Measurements from ENCODE around the gene TRIM56. TPM values are rescaled to one million over a fixed set of nuclear protein-coding genes. Genes with fewer than 3 reads are reported as not detected.
A peak's percentile ranks its signal among the peaks of the same experiment; 100 is the strongest.
"Not testable (repeated sequence)": the region's sequence is repeated elsewhere in the genome, so short reads cannot be mapped to it uniquely, and the experiment has no call there.

TRIM56 gene
- total RNA-seq, 1 donor: 16.0 TPM

- H3K4me3 ChIP-seq (ENCODE audit: low read depth, low read length): no peak overlapping the region
- DNase-seq (ENCODE audit: low read depth): peak; percentile 37
- TF ChIP-seq, protein P1, sequence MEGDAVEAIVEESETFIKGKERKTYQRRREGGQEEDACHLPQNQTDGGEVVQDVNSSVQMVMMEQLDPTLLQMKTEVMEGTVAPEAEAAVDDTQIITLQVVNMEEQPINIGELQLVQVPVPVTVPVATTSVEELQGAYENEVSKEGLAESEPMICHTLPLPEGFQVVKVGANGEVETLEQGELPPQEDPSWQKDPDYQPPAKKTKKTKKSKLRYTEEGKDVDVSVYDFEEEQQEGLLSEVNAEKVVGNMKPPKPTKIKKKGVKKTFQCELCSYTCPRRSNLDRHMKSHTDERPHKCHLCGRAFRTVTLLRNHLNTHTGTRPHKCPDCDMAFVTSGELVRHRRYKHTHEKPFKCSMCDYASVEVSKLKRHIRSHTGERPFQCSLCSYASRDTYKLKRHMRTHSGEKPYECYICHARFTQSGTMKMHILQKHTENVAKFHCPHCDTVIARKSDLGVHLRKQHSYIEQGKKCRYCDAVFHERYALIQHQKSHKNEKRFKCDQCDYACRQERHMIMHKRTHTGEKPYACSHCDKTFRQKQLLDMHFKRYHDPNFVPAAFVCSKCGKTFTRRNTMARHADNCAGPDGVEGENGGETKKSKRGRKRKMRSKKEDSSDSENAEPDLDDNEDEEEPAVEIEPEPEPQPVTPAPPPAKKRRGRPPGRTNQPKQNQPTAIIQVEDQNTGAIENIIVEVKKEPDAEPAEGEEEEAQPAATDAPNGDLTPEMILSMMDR (IDR thresholded peaks at IDR 0.05; ENCODE audit: insufficient read depth, low read depth, low read length): no peak
These were observed 19.0 kb upstream of the TRIM56 start for GRCh38 chr7:101066141-101066832.

- TF ChIP-seq, protein P1 (IDR thresholded peaks at IDR 0.05; ENCODE audit: insufficient read depth, low read depth, low read length): no peak
- no peak overlapping the region for H3K4me3 ChIP-seq (ENCODE audit: low read depth, low read length)
These were observed 18.5 kb upstream of the TRIM56 start for GRCh38 chr7:101066833-101067177.

DNA sequence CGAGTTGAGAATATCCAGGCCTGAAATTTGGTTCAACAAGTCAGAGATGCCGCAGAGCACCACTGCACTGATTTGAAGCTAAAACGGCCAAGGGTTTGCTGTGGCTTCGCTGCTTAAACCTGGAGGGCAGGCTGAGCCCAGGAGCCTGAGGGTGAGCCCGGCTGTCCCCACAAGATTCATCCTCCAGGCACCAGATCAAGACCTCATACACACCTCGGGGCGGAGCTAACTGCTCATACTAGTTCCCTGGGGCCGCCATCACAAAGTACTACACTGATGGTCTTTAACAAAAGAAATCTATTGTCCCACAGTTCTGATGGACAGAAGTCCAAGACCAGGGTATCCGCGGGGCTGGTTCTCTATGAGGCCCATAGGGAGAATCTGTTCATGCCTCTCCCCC is 16.9 kb upstream of the TRIM56 start:
- no peak for DNase-seq (ENCODE audit: low read depth)
- no peak overlapping the region for H3K4me3 ChIP-seq (ENCODE audit: low read depth, low read length)
- TF ChIP-seq, protein P1 (IDR thresholded peaks at IDR 0.05; ENCODE audit: insufficient read depth, low read depth, low read length): no peak

More at GRCh38 chr7:101066833-101067177, 18.5 kb upstream of the TRIM56 start:
- peak; percentile 4 for DNase-seq (ENCODE audit: low read depth)

- not testable (repeated sequence) for DNase-seq (ENCODE audit: low read depth); H3K4me3 ChIP-seq (ENCODE audit: low read depth, low read length)
These were observed 13.7 kb upstream of the TRIM56 start for GRCh38 chr7:101071362-101072104.

- H3K4me3 ChIP-seq (ENCODE audit: low read depth, low read length): no peak overlapping the region
- DNase-seq (ENCODE audit: low read depth): no peak
- TF ChIP-seq, protein P1 (IDR thresholded peaks at IDR 0.05; ENCODE audit: insufficient read depth, low read depth, low read length): no peak
These were observed 9.6 kb upstream of the TRIM56 start for GRCh38 chr7:101075646-101076045.

DNA sequence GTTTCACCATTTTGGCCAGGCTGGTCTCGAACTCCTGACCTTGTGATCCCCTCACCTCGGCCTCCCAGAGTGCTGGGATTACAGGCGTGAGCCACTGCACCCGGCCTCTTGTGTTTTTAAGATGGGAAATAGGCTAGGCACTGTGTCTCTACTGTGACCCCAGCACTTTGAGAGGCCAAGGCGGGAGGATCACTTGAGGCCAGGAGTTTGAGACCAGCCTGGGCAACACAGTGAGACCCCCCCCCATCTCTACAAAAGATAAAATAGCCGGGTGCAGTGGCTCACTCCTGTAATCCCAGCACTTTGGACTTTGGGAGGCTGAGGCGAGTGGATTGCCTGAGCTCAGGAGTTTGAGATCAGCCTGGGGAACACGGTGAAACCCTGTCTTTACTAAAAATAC is 9.1 kb upstream of the TRIM56 start:
- not testable (repeated sequence) for H3K4me3 ChIP-seq (ENCODE audit: low read depth, low read length); DNase-seq (ENCODE audit: low read depth)

GRCh38 chr7:101077303-101078086 is 7.8 kb upstream of the TRIM56 start:
- no peak overlapping the region for H3K4me3 ChIP-seq (ENCODE audit: low read depth, low read length)
- TF ChIP-seq, protein P1 (IDR thresholded peaks at IDR 0.05; ENCODE audit: insufficient read depth, low read depth, low read length): peak; percentile 95
- DNase-seq (ENCODE audit: low read depth): peak; percentile 57

Data from fibroblast of villous mesenchyme (primary cell).